Fibroblast of skin of left biceps (primary cell): ENCODE results near the gene SF3B2.
"Not testable (repeated sequence)": the region's sequence is repeated elsewhere in the genome, so short reads cannot be mapped to it uniquely, and the experiment has no call there.

Source experiments
- DNase-seq, 2 experiments: peaks; one replicate each; pipeline ENCODE4 v3.0.0-alpha.2; 2013; ENCODE audit warnings: low read depth in 2 of 2

The SF3B2 gene

DNA sequence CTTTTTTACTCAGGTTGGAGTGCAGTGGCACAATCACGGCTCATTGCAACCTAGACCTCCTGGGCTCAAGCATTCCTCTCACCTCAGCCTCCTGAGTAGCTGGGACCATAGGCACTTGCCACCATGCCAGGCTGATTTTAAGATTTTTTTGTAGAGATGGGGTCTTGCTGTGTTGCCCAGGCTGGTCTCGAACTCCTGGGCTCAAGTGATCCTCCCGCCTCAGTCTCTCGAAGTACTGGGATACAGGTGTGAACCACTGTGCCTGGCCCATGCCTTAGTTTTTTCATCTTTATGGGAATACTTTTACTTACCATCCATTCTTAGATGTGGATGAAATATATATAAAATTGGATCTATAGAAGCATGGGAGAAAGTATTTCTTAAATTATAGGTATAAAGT, 23.1 kb downstream of the SF3B2 start:
- no peak for DNase-seq

DNA sequence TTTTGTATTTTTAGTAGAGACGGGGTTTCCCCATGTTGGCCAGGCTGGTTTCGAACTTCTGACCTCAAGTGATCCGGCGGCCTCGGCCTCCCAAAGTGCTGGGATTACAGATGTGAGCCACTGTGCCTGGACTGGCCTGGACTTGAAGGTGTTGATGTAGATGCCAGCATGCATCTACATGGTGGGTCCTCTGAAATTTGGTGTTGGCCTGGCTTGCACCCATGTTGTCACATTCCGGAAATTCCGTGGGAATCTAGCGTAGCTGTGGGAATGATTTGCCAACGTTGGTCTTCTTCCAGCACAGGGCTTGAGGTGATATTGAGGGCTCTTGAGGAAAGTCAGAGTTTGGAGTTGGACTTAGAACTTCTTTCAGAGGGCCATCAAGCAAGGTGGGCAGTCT, 24.4 kb downstream of the SF3B2 start:
- no peak for DNase-seq

DNA sequence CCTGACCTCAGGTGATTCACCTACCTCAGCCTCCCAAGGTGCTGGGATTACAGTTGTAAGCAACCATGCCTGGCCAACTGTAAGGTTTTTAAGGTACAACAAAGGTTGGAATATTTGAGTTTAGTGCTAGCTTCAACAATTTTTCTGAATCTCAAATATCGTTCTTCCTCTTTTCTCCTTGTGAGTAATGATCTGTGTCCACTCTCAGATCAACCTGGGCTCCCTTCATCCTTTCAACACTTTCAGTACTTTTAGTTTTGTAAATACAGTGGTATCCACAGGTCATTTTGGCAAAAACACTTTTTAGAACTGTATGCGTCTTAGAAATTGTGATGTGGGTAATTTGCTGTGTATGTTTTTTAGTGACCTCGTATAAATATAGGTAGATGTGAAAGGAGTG, 25.8 kb downstream of the SF3B2 start:
- DNase-seq = no peak

DNA sequence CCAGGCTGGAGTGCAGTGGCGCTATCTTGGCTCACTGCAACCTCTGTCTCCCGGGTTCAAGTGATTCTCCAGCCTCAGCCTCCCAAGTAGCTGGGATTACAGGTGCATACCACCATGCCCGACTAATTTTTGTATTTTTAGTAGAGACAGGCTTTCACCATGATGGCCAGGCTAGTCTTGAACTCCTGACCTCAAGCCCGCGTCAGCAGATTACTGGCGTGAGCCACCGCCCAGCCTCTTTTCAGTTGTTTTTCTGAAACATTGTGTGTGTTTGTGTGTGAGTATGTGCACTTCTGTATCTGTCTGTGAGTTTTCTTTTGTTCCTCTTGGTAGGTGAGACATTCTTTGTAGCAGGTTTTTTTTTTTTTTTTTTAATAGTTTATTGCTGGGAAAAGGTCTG, 26.8 kb downstream of the SF3B2 start:
- DNase-seq = not testable (repeated sequence)

DNA sequence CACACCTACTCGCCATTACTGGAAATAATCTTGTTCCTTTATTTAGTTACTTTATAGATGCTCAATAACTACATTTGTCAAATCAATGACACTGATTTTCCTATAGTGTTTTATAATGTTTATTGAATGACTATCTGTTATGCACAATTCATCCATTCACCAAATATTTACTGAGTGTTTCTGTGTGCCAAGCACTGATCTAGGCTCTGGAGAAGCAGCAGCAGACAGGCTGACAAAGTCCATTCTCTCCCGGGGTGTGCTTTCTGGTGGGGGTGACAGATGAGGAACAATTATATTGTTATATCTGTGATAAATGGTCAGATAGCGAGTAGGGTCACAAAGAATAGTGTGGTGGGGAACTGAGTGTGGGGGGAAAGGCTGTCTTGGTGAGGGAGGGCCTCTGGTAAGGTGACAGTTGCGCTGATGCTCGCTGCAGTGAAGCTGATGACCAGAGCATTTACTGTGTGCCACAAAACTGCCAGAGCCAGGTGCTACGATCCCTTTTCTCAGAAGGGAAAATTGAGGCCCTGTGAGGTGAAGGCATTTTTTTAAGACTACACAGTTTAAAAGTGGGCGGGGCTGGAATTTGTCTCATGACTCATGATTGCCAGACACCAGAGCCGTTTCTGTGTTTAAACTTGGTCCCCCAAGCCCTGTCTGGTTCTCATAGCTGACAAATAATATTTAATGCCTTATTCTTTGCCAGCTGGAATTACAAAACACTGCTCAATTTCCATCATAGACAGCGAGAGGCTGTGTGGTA, 28.1 kb downstream of the SF3B2 start:
- DNase-seq = peak in 1 of 2 experiments; percentile 56

- DNase-seq = no peak
Observed at GRCh38 chr11:66081505-66081904, 29.3 kb downstream of the SF3B2 start.

DNA sequence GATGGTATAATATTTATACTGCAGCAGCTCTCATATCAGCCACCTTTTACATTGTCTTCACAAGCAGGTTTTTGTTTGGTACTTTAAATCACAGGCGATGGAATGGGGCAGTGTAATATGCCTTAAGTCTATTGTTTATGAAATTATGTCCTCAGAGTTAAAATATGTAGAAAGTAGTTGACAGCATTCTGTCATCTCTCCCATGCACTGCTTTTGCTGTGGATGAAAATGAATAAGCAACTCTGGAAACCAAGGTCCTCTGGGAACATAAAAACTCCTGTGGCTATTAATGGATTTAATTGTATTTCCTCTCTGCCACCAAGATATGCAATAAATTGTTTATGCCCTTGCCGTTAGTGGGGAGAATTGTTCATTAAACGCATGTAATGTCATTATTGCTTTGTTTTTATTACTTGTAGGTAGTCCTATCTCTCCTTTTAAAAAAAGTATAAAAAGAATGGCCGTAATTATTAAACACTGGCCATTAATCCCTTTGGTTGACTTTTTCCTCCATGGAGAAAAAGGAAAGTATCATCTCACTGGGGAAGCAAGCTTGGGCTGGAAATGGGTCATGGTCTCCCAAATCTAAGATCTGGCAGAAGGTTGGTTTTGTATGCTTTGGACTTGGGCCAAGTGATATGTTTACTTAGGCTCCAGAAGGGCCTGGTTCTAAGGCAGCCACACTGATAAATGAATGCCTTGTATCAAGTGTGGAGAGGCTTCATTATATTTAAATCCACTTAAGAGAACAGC, 31.0 kb downstream of the SF3B2 start:
- DNase-seq = no peak

DNA sequence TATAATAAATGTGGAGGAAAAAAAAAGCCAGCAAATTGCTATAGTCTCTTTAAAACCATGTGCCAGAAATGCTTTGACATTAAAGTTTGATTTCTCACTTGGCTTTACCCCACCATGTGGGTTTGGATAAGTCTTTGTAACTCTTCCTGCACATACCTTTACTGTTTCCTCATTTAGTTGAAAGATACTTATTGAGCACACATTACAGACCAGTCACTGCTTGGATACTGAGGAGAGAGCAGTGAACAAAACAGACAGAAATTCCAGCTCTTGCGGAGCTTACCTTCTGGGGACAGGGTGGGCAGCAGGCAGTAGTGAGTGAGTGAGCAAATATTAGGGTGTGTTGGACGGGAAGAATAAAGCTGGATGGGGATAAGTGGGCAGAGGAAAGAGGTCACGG, 31.6 kb downstream of the SF3B2 start:
- no peak for DNase-seq

GRCh38 chr11:66084821-66085475, 32.8 kb downstream of the SF3B2 start:
- DNase-seq = no peak

- no peak for DNase-seq
Observed at GRCh38 chr11:66087148-66087908, 35.2 kb downstream of the SF3B2 start.

- no peak for DNase-seq
Observed at GRCh38 chr11:66089067-66089466, 36.9 kb downstream of the SF3B2 start.

DNA sequence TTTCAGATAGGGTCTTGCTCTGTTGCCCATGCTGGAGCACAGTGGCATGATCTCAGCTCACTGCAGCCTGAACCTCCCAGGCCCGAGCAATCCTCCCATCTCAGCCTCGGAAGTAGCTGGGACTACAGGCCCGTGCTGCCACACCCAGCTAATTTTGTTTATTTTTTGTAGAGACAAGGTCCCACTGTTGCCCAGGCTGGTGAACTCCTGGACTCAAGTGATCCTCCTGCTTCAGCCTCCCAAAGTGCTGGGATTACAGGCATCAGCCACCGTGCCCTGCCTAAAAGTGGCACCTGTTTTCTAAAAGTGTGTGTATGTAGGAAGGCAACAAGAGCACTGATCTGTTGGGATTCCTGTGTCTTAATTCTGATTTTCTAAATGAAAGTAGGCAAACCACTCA, 38.1 kb downstream of the SF3B2 start:
- DNase-seq = no peak

- not testable (repeated sequence) for DNase-seq
Observed at GRCh38 chr11:66092125-66092524, 40.0 kb downstream of the SF3B2 start.

DNA sequence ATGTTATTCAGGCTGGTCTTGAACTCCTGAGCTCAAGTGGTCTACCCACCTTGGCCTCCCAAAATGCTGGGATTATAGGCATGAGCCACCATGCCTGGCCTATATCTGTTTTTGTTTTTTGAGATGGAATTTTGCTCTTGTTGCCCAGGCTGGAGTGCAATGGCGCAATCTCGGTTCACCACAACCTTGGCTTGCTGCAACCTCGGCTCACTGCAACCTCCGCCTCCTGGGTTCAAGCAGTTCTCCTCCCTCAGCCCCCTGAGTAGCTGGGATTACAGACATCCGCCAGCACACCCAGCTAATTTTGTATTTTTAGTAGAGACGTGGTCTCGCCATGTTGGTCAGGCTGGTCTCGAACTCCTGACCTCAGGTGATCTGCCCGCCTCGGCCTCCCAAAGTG, 47.6 kb downstream of the SF3B2 start:
- DNase-seq = not testable (repeated sequence)

- DNase-seq = no peak
Observed at GRCh38 chr11:66100272-66101065, 48.3 kb downstream of the SF3B2 start.

DNA sequence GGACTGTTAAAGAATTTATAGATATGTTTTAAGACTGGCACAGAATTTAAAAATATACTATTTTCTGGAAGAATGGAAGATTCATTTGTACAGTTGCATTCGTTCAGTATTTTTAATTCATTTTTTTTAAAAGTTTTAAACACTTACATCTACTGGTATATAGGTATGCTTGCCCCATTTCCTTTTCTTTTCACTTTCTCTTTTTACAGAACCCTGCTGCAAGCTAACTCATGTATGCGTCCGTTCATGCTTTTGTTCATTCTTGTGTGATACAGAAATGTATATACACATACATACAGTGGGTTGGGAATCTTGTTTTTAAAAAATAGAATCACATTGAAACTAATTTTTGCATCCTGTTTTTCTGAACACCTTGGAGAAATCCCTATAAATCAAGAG, 48.9 kb downstream of the SF3B2 start:
- DNase-seq = no peak

DNA sequence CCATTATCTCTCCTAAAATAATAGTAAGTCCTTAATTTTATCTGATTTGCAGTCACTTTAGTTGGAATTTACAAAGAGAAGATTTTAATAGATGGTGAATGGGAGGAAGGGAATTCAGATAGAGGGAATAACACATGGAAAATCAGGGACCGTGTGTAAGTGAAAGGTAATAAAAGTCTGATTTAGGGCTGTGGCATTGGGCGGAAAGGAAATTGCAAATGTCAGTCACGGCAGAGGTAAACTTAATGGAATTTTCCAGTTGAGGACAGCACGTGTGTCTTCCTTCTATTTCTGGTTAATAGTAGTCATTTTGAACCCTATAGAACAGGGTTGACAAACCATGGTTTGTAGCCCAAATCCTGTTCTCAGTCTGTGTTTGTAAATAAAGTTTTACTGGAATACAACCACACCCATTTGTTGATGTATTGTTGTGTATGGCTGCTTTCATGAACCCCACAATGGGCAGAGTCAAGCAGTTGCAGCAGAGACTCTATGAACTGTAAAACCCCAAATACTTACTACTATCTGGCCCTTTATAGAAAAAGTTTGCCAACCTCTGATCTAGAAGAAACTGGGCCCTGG, 52.0 kb downstream of the SF3B2 start:
- no peak for DNase-seq

GRCh38 chr11:66106786-66107599, 54.8 kb downstream of the SF3B2 start:
- DNase-seq = no peak

DNA sequence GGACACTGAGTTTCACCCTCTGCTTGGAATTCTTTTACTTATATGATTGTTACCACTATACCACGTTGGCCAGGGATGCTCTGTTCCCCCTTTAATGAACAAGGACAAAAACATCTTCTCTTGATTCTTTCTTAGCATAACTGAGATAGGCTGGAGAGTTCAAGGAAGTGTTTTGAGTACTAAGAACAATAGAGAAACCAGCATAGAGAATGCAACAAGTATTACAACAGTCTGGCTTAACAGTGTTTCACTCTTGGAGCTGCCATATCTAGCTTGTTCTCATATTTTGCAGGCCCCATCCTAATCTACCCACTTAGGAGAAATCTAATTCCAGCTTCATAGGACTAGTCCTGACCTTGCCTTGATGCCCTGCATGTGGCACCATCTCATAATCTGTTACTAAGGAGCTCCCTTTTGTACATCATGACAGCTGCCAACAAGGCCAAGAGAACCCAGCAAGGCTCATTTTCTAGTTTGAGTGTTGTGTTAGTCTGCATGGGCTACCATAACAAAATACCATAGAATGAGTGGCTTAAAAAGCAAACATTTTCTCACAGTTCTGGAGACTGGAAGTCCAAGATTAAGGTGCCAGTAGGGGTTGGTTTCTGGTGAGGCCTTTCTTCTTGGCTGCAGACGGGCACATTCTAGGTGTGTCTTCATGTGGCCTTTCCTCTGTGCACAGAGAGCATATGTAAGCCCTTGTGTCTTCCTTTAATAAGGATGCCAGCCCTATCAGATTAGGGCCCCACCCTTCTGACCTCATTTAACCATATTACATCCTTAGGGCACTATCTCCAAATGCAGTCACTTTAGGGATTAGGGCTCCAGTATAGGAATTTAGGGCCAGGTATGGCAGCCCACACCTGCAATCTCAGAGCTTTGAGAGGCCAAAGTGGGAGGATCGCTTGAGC, 55.7 kb downstream of the SF3B2 start:
- DNase-seq = no peak
